PFSK-1 (cell line): Measurements from ENCODE around the gene FIP1L1. TPM values are rescaled to one million over a fixed set of nuclear protein-coding genes. Genes with fewer than 3 reads are reported as not detected.

Source experiments
- FOXP2 ChIP-seq: optimal IDR thresholded peaks from 2 replicates; pipeline ENCODE3; 2011; ENCODE audit warnings: borderline replicate concordance, control low read depth, inconsistent platforms; ENCODE audit not compliant: insufficient read depth; ENCODE audit errors: extremely low read length, extremely low read depth
- POLR2AphosphoS5 ChIP-seq: IDR thresholded peaks from 2 replicates; pipeline ENCODE4 v1.6.1; 2012; ENCODE audit warnings: low read depth, mild to moderate bottlenecking, control low read depth, low read length, moderate library complexity
- REST ChIP-seq, 2 experiments: IDR thresholded peaks; 2 replicates each; pipeline versions ENCODE4 v1.6.1 to v1.8.0; 2011 to 2012; ENCODE audit warnings: low read depth in 2 of 2, low read length in 2 of 2, control low read depth in 1 of 2, inconsistent platforms in 1 of 2, mild to moderate bottlenecking in 1 of 2, moderate library complexity in 1 of 2; ENCODE audit not compliant: insufficient read depth in 1 of 2
- SIN3A ChIP-seq: IDR thresholded peaks from 2 replicates; pipeline ENCODE4 v1.6.1; 2012; ENCODE audit warnings: mild to moderate bottlenecking, low read length, moderate library complexity, borderline replicate concordance; ENCODE audit not compliant: insufficient read depth
- TAF1 ChIP-seq: IDR thresholded peaks from 2 replicates; pipeline ENCODE4 v1.6.1; 2012; ENCODE audit warnings: low read length, control low read depth, borderline replicate concordance; ENCODE audit not compliant: insufficient read depth
- polyA plus RNA-seq: library from polyadenylated mRNA; unstranded; fragments of >200 nt; gene quantifications from one replicate; pipeline ENCODE4 v1.2.1, GENCODE V29; 2012; ENCODE audit warnings: low read depth, missing spikeins; ENCODE audit not compliant: insufficient read length

The FIP1L1 gene
- 40.2 TPM for polyA plus RNA-seq

DNA sequence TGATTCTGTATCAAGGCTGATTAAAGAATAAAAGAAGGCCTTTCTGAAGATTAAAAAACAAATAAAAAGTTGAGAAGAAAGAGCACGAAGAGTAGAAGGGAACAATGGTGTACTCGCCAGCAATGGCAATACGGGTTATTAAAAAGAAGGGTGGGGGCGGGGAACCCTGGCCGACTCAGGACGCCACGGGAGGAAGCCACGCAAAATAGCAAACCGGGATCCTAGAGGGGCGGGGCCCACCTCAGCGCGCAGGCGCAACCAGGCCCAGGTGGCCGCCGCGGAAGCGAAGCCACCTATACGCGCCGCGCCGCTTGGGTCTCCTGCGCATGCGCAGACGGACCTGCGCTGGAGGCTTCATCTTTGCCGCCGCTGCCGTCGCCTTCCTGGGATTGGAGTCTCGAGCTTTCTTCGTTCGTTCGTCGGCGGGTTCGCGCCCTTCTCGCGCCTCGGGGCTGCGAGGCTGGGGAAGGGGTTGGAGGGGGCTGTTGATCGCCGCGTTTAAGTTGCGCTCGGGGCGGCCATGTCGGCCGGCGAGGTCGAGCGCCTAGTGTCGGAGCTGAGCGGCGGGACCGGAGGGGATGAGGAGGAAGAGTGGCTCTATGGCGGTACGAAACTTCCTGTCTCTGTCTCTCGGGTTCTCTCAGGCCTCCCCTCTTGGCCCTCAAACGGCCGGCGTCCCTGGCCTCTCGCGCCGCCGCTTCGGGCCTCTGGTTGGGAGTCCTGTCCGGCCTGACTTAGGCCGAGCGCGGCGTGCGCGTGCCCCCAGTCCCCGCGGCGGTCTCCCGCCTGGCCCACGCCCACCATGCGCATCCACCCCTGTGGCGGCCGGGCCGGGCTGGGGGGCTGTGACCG lies at the start of gene FIP1L1:
TSS of gene FIP1L1 (plus strand) at position 323 of the 852 bp plus-strand sequence. CDS start at position 521, 198 bp downstream.
- no peak for TF ChIP-seq REST (IDR thresholded peaks at IDR 0.05; ENCODE audit: insufficient read depth in 1 of 2, low read depth in 2 of 2, low read length in 2 of 2)
- TF ChIP-seq TAF1: no peak
- peak; percentile 95 for TF ChIP-seq POLR2AphosphoS5
- TF ChIP-seq FOXP2: no peak
- 0 out of 2 replicates have a peak, but pooled peaks have one; percentile 40 for TF ChIP-seq SIN3A

GRCh38 chr4:53346920-53347852 lies 30.3 kb upstream of the FIP1L1 start:
- TF ChIP-seq REST (IDR thresholded peaks at IDR 0.05; ENCODE audit: insufficient read depth in 1 of 2, low read depth in 2 of 2, low read length in 2 of 2) (no peak), TAF1 (no peak), SIN3A (no peak), FOXP2 (no peak), POLR2AphosphoS5 (no peak)

GRCh38 chr4:53348046-53348445 lies 29.4 kb upstream of the FIP1L1 start:
- no peak for TF ChIP-seq POLR2AphosphoS5
- TF ChIP-seq TAF1: no peak
- TF ChIP-seq SIN3A: no peak
- no peak for TF ChIP-seq FOXP2
- TF ChIP-seq REST (IDR thresholded peaks at IDR 0.05; ENCODE audit: insufficient read depth in 1 of 2, low read depth in 2 of 2, low read length in 2 of 2): no peak

DNA sequence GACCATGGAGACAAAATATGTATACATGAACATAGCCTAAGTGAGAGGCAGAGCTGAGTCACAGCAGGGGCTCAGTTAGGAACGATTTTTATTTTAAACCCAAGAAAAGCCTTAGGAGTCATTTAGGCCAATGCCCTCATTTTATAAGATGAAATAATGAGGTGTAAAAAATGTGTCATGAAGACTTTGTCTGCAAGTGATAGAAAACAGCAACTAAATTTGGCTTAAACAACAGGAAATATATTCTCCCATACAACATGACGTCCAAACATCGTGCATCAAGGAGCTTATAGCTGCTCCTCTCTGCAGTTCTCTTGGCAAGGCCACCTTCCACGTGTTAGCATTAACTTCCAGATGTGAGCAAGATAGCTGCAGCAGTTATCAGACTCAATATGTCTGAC lies 28.4 kb upstream of the FIP1L1 start:
- TF ChIP-seq REST (IDR thresholded peaks at IDR 0.05; ENCODE audit: insufficient read depth in 1 of 2, low read depth in 2 of 2, low read length in 2 of 2): no peak
